ENCODE measurements around the gene AGPAT1.
"Not testable (repeated sequence)": the region's sequence is repeated elsewhere in the genome, so short reads cannot be mapped to it uniquely, and the experiment has no call there.

AGPAT1 gene

DNA sequence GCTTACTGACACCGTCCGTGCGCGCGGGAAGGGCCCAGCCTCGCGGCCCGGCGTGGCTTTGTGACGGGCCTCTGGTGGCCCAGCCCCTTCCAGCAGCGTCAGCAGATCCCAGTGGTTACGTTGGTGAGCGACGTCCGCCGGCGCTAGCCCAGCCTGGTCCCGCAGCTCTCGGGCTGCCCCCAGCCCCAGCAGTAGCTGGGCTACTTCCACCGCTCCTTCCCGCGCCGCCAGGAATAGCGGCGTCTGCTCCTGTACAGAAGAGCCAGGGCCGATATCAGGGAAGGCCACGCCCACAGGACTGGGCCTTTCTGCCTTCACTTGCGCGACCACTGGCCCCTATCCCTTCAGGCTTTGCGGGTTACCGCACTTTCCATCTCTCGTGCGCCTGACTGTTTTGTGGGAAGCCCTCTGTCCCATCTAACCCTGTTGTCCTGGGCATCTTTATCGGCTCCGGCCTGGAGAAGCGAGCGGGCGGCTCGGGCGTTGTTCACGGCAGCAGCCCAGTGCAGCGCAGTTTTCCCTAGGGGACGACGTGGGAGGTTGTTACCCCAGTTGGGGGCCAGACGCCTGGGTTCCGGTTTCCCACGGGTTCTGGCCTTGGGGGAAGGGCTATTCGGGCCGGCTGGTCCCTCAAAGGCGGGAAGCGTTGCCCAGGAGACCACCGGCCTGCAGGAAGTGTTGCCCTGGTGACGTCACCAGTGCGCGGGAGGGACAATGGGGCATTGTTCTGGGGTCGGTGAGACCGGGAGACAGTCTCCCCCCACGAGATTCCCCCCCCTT is 20.2 kb upstream of the AGPAT1 start:
- Histone ChIP-seq H3K36me3 (ENCODE audit: control insufficient read depth, insufficient read depth, low read length) (no peaks in the 10 kb centered on the region), H3K4me1 (peaks cover under 1% of the 10 kb centered on the region), H3K27ac (peak overlapping the region; percentile 98), H3K9me3 (ENCODE audit: control insufficient read depth, low read length) (no peaks in the 10 kb centered on the region), H3K4me2 (ENCODE audit: low read length) (peak overlapping the region; percentile 92), H2AFZ (peak overlapping the region; percentile 93), H3K9ac (peak overlapping the region; percentile 94), H3K79me2 (peaks cover under 1% of the 10 kb centered on the region), H3K4me3 (ENCODE audit: low read depth, low read length) (peak overlapping the region; percentile 82), H3K27me3 (ENCODE audit: control insufficient read depth, insufficient read depth, low read length) (no peaks in the 10 kb centered on the region)
- TF ChIP-seq, protein P1, sequence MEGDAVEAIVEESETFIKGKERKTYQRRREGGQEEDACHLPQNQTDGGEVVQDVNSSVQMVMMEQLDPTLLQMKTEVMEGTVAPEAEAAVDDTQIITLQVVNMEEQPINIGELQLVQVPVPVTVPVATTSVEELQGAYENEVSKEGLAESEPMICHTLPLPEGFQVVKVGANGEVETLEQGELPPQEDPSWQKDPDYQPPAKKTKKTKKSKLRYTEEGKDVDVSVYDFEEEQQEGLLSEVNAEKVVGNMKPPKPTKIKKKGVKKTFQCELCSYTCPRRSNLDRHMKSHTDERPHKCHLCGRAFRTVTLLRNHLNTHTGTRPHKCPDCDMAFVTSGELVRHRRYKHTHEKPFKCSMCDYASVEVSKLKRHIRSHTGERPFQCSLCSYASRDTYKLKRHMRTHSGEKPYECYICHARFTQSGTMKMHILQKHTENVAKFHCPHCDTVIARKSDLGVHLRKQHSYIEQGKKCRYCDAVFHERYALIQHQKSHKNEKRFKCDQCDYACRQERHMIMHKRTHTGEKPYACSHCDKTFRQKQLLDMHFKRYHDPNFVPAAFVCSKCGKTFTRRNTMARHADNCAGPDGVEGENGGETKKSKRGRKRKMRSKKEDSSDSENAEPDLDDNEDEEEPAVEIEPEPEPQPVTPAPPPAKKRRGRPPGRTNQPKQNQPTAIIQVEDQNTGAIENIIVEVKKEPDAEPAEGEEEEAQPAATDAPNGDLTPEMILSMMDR (IDR thresholded peaks at IDR 0.05), result no peak

DNA sequence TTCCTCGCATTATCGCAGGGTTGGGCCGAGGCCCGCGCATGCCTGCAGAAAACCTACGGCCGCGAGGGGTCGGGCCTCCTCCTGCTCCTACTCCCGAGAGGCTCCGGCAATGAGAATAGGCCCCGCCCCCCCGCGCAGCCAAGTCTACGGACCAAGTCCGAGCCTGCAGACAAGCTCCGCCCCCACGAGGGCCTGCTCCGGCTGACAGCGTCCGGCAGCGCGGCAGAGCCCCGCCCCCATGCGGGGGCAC is 19.7 kb upstream of the AGPAT1 start:
- H3K9ac ChIP-seq, result no peak overlapping the region
- peaks cover 4% of the 10 kb centered on the region for H3K4me1 ChIP-seq
- H3K36me3 ChIP-seq (ENCODE audit: control insufficient read depth, insufficient read depth, low read length), result no peaks in the 10 kb centered on the region
- H3K4me2 ChIP-seq (ENCODE audit: low read length), result no peak overlapping the region
- TF ChIP-seq, protein P1 (IDR thresholded peaks at IDR 0.05), result peak; percentile 50
- no peaks in the 10 kb centered on the region for H3K27me3 ChIP-seq (ENCODE audit: control insufficient read depth, insufficient read depth, low read length)
- peak overlapping the region; percentile 98 for H3K27ac ChIP-seq
- H2AFZ ChIP-seq, result peak overlapping the region; percentile 93
- H3K79me2 ChIP-seq, result peaks cover 4% of the 10 kb centered on the region
- H3K4me3 ChIP-seq (ENCODE audit: low read depth, low read length), result peak overlapping the region; percentile 82
- no peaks in the 10 kb centered on the region for H3K9me3 ChIP-seq (ENCODE audit: control insufficient read depth, low read length)

- H2AFZ ChIP-seq, result peak overlapping the region; percentile 57
- H3K4me1 ChIP-seq, result peaks cover 4% of the 10 kb centered on the region
- H3K27me3 ChIP-seq (ENCODE audit: control insufficient read depth, insufficient read depth, low read length), result no peaks in the 10 kb centered on the region
- peaks cover 4% of the 10 kb centered on the region for H3K79me2 ChIP-seq
- peak overlapping the region; percentile 98 for H3K27ac ChIP-seq
- no peak overlapping the region for H3K9ac ChIP-seq
- no peaks in the 10 kb centered on the region for H3K9me3 ChIP-seq (ENCODE audit: control insufficient read depth, low read length)
- peak overlapping the region; percentile 95 for H3K4me2 ChIP-seq (ENCODE audit: low read length)
- TF ChIP-seq, protein P1 (IDR thresholded peaks at IDR 0.05), result peak; percentile 39
- peak overlapping the region; percentile 82 for H3K4me3 ChIP-seq (ENCODE audit: low read depth, low read length)
- no peaks in the 10 kb centered on the region for H3K36me3 ChIP-seq (ENCODE audit: control insufficient read depth, insufficient read depth, low read length)
These were observed 19.2 kb upstream of the AGPAT1 start for GRCh38 chr6:32194825-32195651.

DNA sequence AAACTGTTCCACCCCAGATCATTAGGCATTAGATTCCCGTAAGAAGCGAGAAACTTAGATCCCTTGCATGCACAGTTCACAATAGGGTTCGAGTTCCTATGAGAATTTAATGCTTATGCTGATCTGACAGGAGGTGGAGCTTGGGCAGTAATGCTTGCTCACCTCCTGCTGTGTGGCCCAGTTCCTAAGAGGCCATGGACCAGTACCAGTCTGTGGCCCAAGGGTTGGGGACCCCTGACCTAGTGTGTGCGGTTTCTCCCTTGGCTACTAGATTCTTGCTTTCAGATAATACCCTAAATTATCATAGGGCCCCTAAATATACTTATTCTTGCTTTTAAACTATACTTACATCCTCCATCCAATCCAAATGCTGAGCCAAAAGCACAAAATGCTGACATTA is 18.5 kb upstream of the AGPAT1 start:
- Histone ChIP-seq H3K9ac (no peak overlapping the region), H3K4me3 (ENCODE audit: low read depth, low read length) (no peak overlapping the region), H3K27ac (peak overlapping the region; percentile 98)

DNA sequence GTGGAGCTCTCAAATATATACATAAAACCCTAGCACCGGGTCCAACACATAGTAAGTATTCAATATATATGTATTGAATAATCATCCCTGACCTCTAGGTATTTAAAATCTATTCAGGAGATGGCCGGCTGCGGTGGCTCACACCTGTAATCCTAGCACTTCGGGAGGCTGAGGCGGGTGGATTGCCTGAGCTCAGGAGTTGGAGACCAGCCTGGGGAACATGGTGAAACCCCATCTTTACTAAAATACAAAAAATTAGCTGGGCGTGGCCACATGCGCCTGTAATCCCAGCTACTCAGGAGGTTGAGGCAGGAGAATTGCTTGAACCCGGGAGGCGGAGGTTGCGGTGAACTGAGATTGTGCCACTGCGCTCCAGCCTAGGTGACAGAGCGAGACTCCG is 17.2 kb upstream of the AGPAT1 start:
- Histone ChIP-seq H3K27ac (peak overlapping the region; percentile 13), H3K4me2 (ENCODE audit: low read length) (peak overlapping the region; percentile 43)
- not testable (repeated sequence) for H3K4me3 ChIP-seq (ENCODE audit: low read depth, low read length); H3K9ac ChIP-seq; H3K36me3 ChIP-seq (ENCODE audit: control insufficient read depth, insufficient read depth, low read length); H2AFZ ChIP-seq; H3K9me3 ChIP-seq (ENCODE audit: control insufficient read depth, low read length); H3K4me1 ChIP-seq; H3K79me2 ChIP-seq; H3K27me3 ChIP-seq (ENCODE audit: control insufficient read depth, insufficient read depth, low read length)

More for the DNA sequence above, 18.5 kb upstream of the AGPAT1 start:
- peak overlapping the region; percentile 25 for H2AFZ ChIP-seq
- H3K36me3 ChIP-seq (ENCODE audit: control insufficient read depth, insufficient read depth, low read length), result no peaks in the 10 kb centered on the region
- peaks cover 4% of the 10 kb centered on the region for H3K4me1 ChIP-seq
- peaks cover 4% of the 10 kb centered on the region for H3K79me2 ChIP-seq
- no peaks in the 10 kb centered on the region for H3K27me3 ChIP-seq (ENCODE audit: control insufficient read depth, insufficient read depth, low read length)
- TF ChIP-seq, protein P1 (IDR thresholded peaks at IDR 0.05), result no peak
- no peaks in the 10 kb centered on the region for H3K9me3 ChIP-seq (ENCODE audit: control insufficient read depth, low read length)
- no peak overlapping the region for H3K4me2 ChIP-seq (ENCODE audit: low read length)

Measured in parathyroid adenoma (tissue), 2 donors.